SHP77 treated with DMSO at 0.1 percent for 48 hours (cell line): ENCODE measurements around the gene TMEM255B.
"Not testable (repeated sequence)": the region's sequence is repeated elsewhere in the genome, so short reads cannot be mapped to it uniquely, and the experiment has no call there.

Experiments used
- DNase-seq: peaks from one replicate; lab custom pipeline; 2025; lab: John Stamatoyannopoulos, UW

Gene TMEM255B

GRCh38 chr13:113749507-113749906 lies 9.5 kb upstream of the TMEM255B start:
- no peak for DNase-seq

GRCh38 chr13:113749967-113750366 lies 9.1 kb upstream of the TMEM255B start:
- no peak for DNase-seq

- no peak for DNase-seq
These were observed 8.2 kb upstream of the TMEM255B start for GRCh38 chr13:113750554-113751399.

GRCh38 chr13:113751491-113751890 lies 7.5 kb upstream of the TMEM255B start:
- DNase-seq, result no peak

- not testable (repeated sequence) for DNase-seq
These were observed 6.6 kb upstream of the TMEM255B start for GRCh38 chr13:113752211-113752986.

GRCh38 chr13:113753171-113753570 lies 5.9 kb upstream of the TMEM255B start:
- no peak for DNase-seq

GRCh38 chr13:113754242-113754641 lies 4.8 kb upstream of the TMEM255B start:
- no peak for DNase-seq

GRCh38 chr13:113754691-113755090 lies 4.3 kb upstream of the TMEM255B start:
- no peak for DNase-seq

DNA sequence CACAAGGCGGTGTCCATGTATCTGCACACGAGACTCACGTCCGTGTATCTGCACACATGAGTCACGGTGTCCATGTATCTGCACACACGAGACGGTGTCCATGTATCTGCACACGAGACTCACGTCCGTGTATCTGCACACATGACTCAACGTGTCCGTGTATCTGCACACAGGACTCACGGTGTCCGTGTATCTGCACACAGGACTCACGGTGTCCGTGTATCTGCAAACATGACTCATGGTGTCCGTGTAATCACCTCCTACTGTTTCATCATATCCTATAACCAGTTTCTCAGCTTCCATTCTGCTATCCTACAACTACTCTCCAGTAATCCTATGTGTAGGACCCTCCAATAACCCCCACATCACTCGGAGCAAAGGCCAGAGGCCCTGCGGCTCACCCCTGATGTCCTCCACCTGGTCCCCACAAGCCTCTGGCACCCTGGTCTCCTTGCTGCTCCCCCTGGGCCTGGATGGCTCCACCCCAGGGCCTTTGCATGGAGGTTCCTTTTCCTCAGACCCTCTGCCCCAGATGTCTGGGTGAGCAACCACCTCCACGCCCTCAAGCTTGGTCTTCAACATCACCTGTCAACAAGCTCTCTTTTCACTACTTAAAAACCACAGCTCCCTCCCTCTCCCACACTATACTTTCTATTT lies 2.5 kb upstream of the TMEM255B start:
- no peak for DNase-seq

- DNase-seq, result peak; percentile 61
These were observed 605 bp downstream of the TMEM255B start for GRCh38 chr13:113759525-113760137.

- DNase-seq, result no peak
These were observed 2.1 kb downstream of the TMEM255B start for GRCh38 chr13:113761136-113761535.

DNA sequence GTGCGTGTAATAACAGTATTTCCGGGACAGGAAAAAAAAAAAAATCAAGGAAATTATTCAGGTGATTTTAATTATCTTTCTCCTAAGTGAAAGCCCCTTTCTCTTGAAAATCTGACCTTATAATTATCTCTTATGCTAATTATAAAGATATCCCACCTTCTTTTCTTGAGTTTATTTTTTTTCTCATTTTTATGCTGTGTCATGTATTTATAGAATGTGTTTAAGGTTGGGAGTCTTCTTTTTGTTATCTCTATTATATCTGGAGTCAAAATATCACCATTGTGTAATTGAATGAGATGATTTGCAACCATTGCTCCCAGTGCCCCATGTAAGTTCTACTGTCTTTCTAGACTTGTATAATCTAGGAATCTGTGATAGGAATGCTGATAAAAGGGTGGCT lies 3.0 kb downstream of the TMEM255B start:
- DNase-seq, result no peak

- no peak for DNase-seq
These were observed 3.5 kb downstream of the TMEM255B start for GRCh38 chr13:113762538-113762937.

DNA sequence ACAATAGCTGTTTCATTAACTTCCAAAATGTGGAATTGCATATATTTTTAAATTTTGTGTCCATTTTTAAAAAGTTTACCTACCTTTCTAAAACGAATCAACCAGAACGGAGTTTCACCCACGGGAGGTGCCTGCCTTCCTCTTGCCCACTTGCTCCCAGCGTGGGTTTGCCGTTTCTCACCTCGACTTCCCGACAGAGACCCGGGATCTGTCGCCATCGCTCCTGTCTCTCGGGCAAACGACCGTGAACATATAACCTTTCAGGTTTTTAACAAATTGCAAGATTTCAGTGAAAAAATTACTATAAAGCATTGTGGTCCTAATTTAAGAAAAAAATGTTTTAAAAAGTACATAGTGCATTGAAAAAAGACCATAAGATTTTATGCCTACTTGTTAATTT lies 4.2 kb downstream of the TMEM255B start:
- DNase-seq, result no peak

DNA sequence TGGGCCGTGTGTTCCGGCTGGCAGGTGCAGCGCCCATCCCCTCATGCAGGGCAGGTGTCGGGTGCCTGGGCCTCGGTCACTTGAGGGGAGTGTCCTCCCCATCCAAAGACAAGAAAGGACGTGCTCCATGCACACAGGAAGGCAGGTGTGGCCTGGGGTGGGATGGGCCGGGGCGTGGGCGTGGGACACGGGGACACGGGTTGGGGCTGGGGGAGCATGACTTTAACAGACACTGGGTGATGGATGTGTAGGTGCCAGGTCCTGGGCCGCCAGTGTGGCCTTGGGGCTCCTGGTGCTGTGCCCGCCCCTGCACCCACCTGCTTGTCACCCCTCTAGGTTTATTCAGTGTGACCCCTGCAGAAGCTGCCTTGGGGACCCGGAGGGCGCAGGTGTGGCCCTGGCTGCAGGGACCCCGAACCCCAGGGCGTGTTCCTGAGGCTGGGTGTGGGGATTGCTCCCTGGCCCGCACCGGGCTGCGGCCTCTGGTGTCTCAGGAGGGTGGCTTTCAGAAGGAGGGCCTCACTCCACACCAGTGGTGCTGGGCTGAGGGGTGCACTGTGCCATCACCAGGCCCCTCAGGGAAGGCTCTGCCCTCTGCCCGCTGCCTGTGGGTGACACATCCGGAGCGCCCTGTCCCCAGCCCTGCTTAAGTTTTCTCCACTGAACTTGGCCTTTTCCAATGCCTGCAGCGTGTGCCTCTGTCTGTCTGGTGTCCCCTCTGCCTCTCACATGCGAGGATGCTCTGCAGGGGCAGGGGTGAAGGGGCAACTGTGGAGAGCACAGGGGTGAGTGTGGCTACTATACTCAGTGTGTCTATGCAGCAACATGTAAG lies 5.2 kb downstream of the TMEM255B start:
- DNase-seq, result no peak

- no peak for DNase-seq
These were observed 6.0 kb downstream of the TMEM255B start for GRCh38 chr13:113764793-113765563.

- no peak for DNase-seq
These were observed 6.5 kb downstream of the TMEM255B start for GRCh38 chr13:113765564-113765910.

- no peak for DNase-seq
These were observed 7.2 kb downstream of the TMEM255B start for GRCh38 chr13:113766035-113766800.

DNA sequence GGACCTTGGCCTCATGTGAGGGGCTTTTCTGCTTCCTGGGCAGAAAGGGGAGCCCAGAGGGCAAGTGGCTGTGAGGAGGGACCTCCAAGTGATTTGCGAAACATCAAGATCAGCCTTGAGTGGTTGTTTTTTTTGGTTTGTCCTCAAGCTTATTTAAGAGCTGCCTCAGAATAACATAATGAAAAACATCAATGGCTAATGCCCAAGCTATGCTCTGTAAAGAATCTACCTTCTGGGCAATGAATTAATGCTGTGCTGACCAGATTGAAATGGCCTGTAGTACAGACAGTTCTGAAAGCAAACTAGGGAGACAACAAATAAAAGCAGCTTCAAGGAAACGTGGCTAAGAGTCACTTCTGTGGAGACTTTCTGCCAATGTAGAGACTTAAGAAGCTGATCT lies 8.3 kb downstream of the TMEM255B start:
- no peak for DNase-seq
